Mesenchymal stem cell (in vitro differentiated cells and primary cell): ENCODE data around the gene TRIM3.

Source experiments
- DNase-seq: peaks from one replicate; pipeline ENCODE4 v3.0.0-alpha.2; 2013
- H2AFZ ChIP-seq: one replicate; pipeline ENCODE4 v1.6.1; 2013; ENCODE audit warnings: low read depth, mild to moderate bottlenecking, control low read depth, inconsistent platforms, low read length, moderate library complexity
- H2AK5ac ChIP-seq: 2 replicates; pipeline ENCODE4 v1.6.1; 2013; ENCODE audit warnings: low read length, moderate library complexity, mild to moderate bottlenecking, inconsistent platforms; ENCODE audit not compliant: severe bottlenecking
- H2BK120ac ChIP-seq: one replicate; pipeline ENCODE4 v1.6.1; 2013; ENCODE audit warnings: low read depth, mild to moderate bottlenecking, inconsistent platforms, low read length, moderate library complexity
- H2BK12ac ChIP-seq, 2 experiments: one replicate each; pipeline ENCODE4 v1.6.1; 2013; ENCODE audit warnings: inconsistent platforms in 2 of 2, low read length in 2 of 2, mild to moderate bottlenecking in 2 of 2, moderate library complexity in 2 of 2, control low read depth in 1 of 2
- H2BK15ac ChIP-seq: one replicate; pipeline ENCODE4 v1.6.1; 2013; ENCODE audit warnings: mild to moderate bottlenecking, low read depth, inconsistent platforms; ENCODE audit not compliant: poor library complexity, severe bottlenecking
- H2BK5ac ChIP-seq: 2 replicates; pipeline ENCODE4 v1.6.1; 2013; ENCODE audit warnings: low read depth, mild to moderate bottlenecking, low read length, control low read depth, inconsistent platforms; ENCODE audit not compliant: poor library complexity, severe bottlenecking
- H3K14ac ChIP-seq, 2 experiments: one replicate each; pipeline ENCODE4 v1.6.1; 2013; ENCODE audit warnings: inconsistent platforms in 2 of 2, low read length in 2 of 2, control low read depth in 1 of 2, mild to moderate bottlenecking in 1 of 2, moderate library complexity in 1 of 2
- H3K18ac ChIP-seq, 2 experiments: one replicate each; pipeline ENCODE4 v1.6.1; 2013; ENCODE audit warnings: inconsistent platforms in 2 of 2, low read length in 2 of 2, control low read depth in 1 of 2, low read depth in 1 of 2, mild to moderate bottlenecking in 1 of 2
- H3K23ac ChIP-seq, 2 experiments: one replicate each; pipeline ENCODE4 v1.6.1; 2013; ENCODE audit warnings: inconsistent platforms in 2 of 2, low read length in 2 of 2, mild to moderate bottlenecking in 2 of 2, moderate library complexity in 2 of 2, control low read depth in 1 of 2
- H3K27ac ChIP-seq: 2 replicates; pipeline ENCODE4 v1.5.1; 2013; ENCODE audit warnings: mild to moderate bottlenecking, moderate library complexity, low read length, control low read depth, inconsistent platforms; ENCODE audit not compliant: poor library complexity, severe bottlenecking
- H3K27me3 ChIP-seq, 2 experiments: 2 replicates each; pipeline versions ENCODE4 v1.6.1 to v1.7.0; 2013; ENCODE audit warnings: low read length in 2 of 2, mild to moderate bottlenecking in 2 of 2, moderate library complexity in 2 of 2, control low read depth in 1 of 2, inconsistent platforms in 1 of 2; ENCODE audit not compliant: control insufficient read depth in 1 of 2, insufficient read depth in 1 of 2
- H3K36me3 ChIP-seq, 2 experiments: 2 replicates each; pipeline versions ENCODE4 v1.6.1 to v1.7.0; 2013; ENCODE audit warnings: low read length in 2 of 2, control low read depth in 1 of 2, inconsistent platforms in 1 of 2, low read depth in 1 of 2, mild to moderate bottlenecking in 1 of 2; ENCODE audit not compliant: insufficient read depth in 2 of 2, control insufficient read depth in 1 of 2
- H3K4ac ChIP-seq, 2 experiments: one replicate each; pipeline ENCODE4 v1.6.1; 2013; ENCODE audit warnings: inconsistent platforms in 2 of 2, low read length in 2 of 2, mild to moderate bottlenecking in 2 of 2, moderate library complexity in 2 of 2, control low read depth in 1 of 2, low read depth in 1 of 2
- H3K4me1 ChIP-seq: 2 replicates; pipeline ENCODE4 v1.6.1; 2013; ENCODE audit warnings: low read depth, low read length, control low read depth; ENCODE audit not compliant: control insufficient read depth, insufficient read depth
- H3K4me2 ChIP-seq: 2 replicates; pipeline ENCODE4 v1.6.1; 2013; ENCODE audit warnings: low read length, mild to moderate bottlenecking, inconsistent platforms; ENCODE audit not compliant: poor library complexity, severe bottlenecking
- H3K4me3 ChIP-seq, 2 experiments: 2 replicates each; pipeline versions ENCODE4 v1.5.1 to v1.7.0; 2013; ENCODE audit warnings: low read length in 2 of 2, mild to moderate bottlenecking in 2 of 2, control low read depth in 1 of 2, low read depth in 1 of 2; ENCODE audit not compliant: insufficient read depth in 1 of 2
- H3K79me1 ChIP-seq: replicated peaks from 2 replicates; pipeline ENCODE4 v1.6.1; 2013; ENCODE audit warnings: mild to moderate bottlenecking, control low read depth, low read length, inconsistent platforms; ENCODE audit not compliant: poor library complexity, severe bottlenecking
- H3K9ac ChIP-seq: 2 replicates; pipeline ENCODE4 v1.7.0; 2013; ENCODE audit warnings: mild to moderate bottlenecking, low read length, moderate library complexity
- H3K9me3 ChIP-seq: 2 replicates; pipeline ENCODE4 v1.7.0; 2013; ENCODE audit warnings: mild to moderate bottlenecking, low read length; ENCODE audit not compliant: control insufficient read depth
- H4K8ac ChIP-seq: one replicate; pipeline ENCODE4 v1.6.1; 2013; ENCODE audit warnings: inconsistent platforms, mild to moderate bottlenecking, low read length, moderate library complexity
- H4K91ac ChIP-seq: one replicate; pipeline ENCODE4 v1.6.1; 2013; ENCODE audit warnings: mild to moderate bottlenecking, low read length, inconsistent platforms
- WGBS: methylation state at CpG from one replicate; pipeline ENCODE4 v1.1.7; 2013; ENCODE audit warnings: mixed read lengths; 5-methylcytosine and 5-hydroxymethylcytosine counted together

Gene TRIM3

GRCh38 chr11:6481012-6481923, 7.5 kb upstream of the TRIM3 start, which contains the start of the genes ARFIP2 and TIMM10B:
TSS of gene ARFIP2 (minus strand) at chr11:6481331. CDS start at chr11:6480421, 910 bp downstream.
TSS of gene TIMM10B (plus strand) at chr11:6481501. CDS start at chr11:6481517, 16 bp downstream.
- H3K4ac ChIP-seq: peak within 1 kb of the TSS; percentile 55 to 94
- H3K4me3 ChIP-seq: peak within 1 kb of the TSS; percentile 84 to 96
- DNase-seq: peak; percentile 99

GRCh38 chr11:6480299-6480914, 6.7 kb upstream of the TRIM3 start:
- Histone ChIP-seq H2BK12ac (no peak overlapping the region), H3K4ac (peak overlapping the region in 1 of 2 experiments; percentile 94), H2BK120ac (peak overlapping the region; percentile 29), H3K4me1 (peaks cover 13% of the 10 kb centered on the region), H4K8ac (peak overlapping the region; percentile 58), H3K36me3 (peaks cover 43 to 71% of the 10 kb centered on the region in 2 experiments), H3K4me2 (peak overlapping the region; percentile 78), H3K23ac (no peak overlapping the region), H3K9me3 (no peaks in the 10 kb centered on the region), H4K91ac (no peak overlapping the region), H3K18ac (peak overlapping the region; percentile 83 to 92), H3K14ac (peak overlapping the region in 1 of 2 experiments; percentile 98), H2BK5ac (no peak overlapping the region), H3K27me3 (no peaks in the 10 kb centered on the region), H2AK5ac (peak overlapping the region; percentile 89), H2BK15ac (no peak overlapping the region), H3K27ac (no peak overlapping the region), H3K4me3 (peak overlapping the region; percentile 84 to 96), H2AFZ (peak overlapping the region; percentile 36), H3K79me1 (peaks cover 37% of the 10 kb centered on the region), H3K9ac (peak overlapping the region; percentile 96)
- 80% methylated on average over 9 of the region's 9 CpGs for WGBS
- peak; percentile 14 for DNase-seq

More at GRCh38 chr11:6481012-6481923, 7.5 kb upstream of the TRIM3 start, which contains the start of the genes ARFIP2 and TIMM10B:
- Histone ChIP-seq H3K4me2 (peak within 1 kb of the TSS; percentile 92), H3K79me1 (peaks cover 40% of the 10 kb centered on the region), H2BK5ac (no peak within 1 kb of the TSS), H3K36me3 (peaks cover 40 to 79% of the 10 kb centered on the region in 2 experiments), H2BK12ac (peak within 1 kb of the TSS; percentile 14 to 34), H3K27me3 (no peaks in the 10 kb centered on the region), H4K91ac (peak within 1 kb of the TSS; percentile 95), H2BK120ac (peak within 1 kb of the TSS; percentile 35), H3K9ac (peak within 1 kb of the TSS; percentile 96), H3K23ac (peak within 1 kb of the TSS in 1 of 2 experiments; percentile 61), H3K18ac (peak within 1 kb of the TSS; percentile 88 to 92), H2BK15ac (peak within 1 kb of the TSS; percentile 65), H4K8ac (peak within 1 kb of the TSS; percentile 76), H3K27ac (peak within 1 kb of the TSS; percentile 79), H3K9me3 (no peaks in the 10 kb centered on the region), H3K4me1 (peaks cover 13% of the 10 kb centered on the region), H3K14ac (peak within 1 kb of the TSS in 1 of 2 experiments; percentile 98), H2AK5ac (peak within 1 kb of the TSS; percentile 89), H2AFZ (peak within 1 kb of the TSS; percentile 36)
- under 1% methylated on average over 59 of the region's 66 CpGs for WGBS

GRCh38 chr11:6476571-6476970, 2.8 kb upstream of the TRIM3 start:
- Histone ChIP-seq H3K18ac (no peak overlapping the region), H3K14ac (no peak overlapping the region), H2AFZ (no peak overlapping the region), H3K4me3 (no peak overlapping the region), H2AK5ac (no peak overlapping the region), H4K8ac (no peak overlapping the region), H3K4ac (no peak overlapping the region), H4K91ac (no peak overlapping the region), H3K9me3 (no peaks in the 10 kb centered on the region), H2BK120ac (no peak overlapping the region), H3K36me3 (peaks cover 39% of the 10 kb centered on the region in 2 experiments), H3K23ac (no peak overlapping the region), H3K9ac (no peak overlapping the region), H3K27me3 (no peaks in the 10 kb centered on the region), H3K4me2 (no peak overlapping the region), H3K27ac (no peak overlapping the region), H2BK12ac (no peak overlapping the region), H3K79me1 (peaks cover 31% of the 10 kb centered on the region), H3K4me1 (peaks cover 16% of the 10 kb centered on the region), H2BK5ac (no peak overlapping the region), H2BK15ac (no peak overlapping the region)
- WGBS: 96% methylated on average over 4 of the region's 4 CpGs
- no peak for DNase-seq

GRCh38 chr11:6475936-6476335, 2.2 kb upstream of the TRIM3 start:
- no peaks in the 10 kb centered on the region for H3K9me3 ChIP-seq
- DNase-seq: peak; percentile 17
- H2BK15ac ChIP-seq: no peak overlapping the region
- no peak overlapping the region for H3K4ac ChIP-seq
- peaks cover 35% of the 10 kb centered on the region for H3K79me1 ChIP-seq
- no peaks in the 10 kb centered on the region for H3K27me3 ChIP-seq
- no peak overlapping the region for H3K14ac ChIP-seq
- H2AFZ ChIP-seq: no peak overlapping the region
- no peak overlapping the region for H2BK120ac ChIP-seq
- H2BK5ac ChIP-seq: no peak overlapping the region
- H2BK12ac ChIP-seq: no peak overlapping the region
- H4K8ac ChIP-seq: no peak overlapping the region
- H3K4me2 ChIP-seq: no peak overlapping the region
- peaks cover 16% of the 10 kb centered on the region for H3K4me1 ChIP-seq
- H2AK5ac ChIP-seq: no peak overlapping the region
- 91% methylated on average over 5 of the region's 5 CpGs for WGBS
- H3K27ac ChIP-seq: no peak overlapping the region
- H4K91ac ChIP-seq: no peak overlapping the region
- H3K36me3 ChIP-seq: peaks cover 39% of the 10 kb centered on the region in 2 experiments
- H3K9ac ChIP-seq: peak overlapping the region; percentile 37
- H3K23ac ChIP-seq: no peak overlapping the region
- H3K4me3 ChIP-seq: no peak overlapping the region
- H3K18ac ChIP-seq: no peak overlapping the region
